Astrocyte (in vitro differentiated cells and primary cell): ENCODE results near the gene AAMDC.
"Not testable (repeated sequence)": the region's sequence is repeated elsewhere in the genome, so short reads cannot be mapped to it uniquely, and the experiment has no call there.

Source experiments
- EZH2 ChIP-seq: IDR thresholded peaks from 2 replicates; pipeline ENCODE4 v1.6.1; 2012; ENCODE audit warnings: mild to moderate bottlenecking, low read length, inconsistent platforms; ENCODE audit not compliant: insufficient read depth
- TF ChIP-seq, protein P1 (sequence below): IDR thresholded peaks from 2 replicates; pipeline ENCODE4 v1.5.1; 2011; ENCODE audit warnings: low read depth, mild to moderate bottlenecking, inconsistent platforms, low read length, moderate library complexity; ENCODE audit not compliant: insufficient read depth

DNA sequence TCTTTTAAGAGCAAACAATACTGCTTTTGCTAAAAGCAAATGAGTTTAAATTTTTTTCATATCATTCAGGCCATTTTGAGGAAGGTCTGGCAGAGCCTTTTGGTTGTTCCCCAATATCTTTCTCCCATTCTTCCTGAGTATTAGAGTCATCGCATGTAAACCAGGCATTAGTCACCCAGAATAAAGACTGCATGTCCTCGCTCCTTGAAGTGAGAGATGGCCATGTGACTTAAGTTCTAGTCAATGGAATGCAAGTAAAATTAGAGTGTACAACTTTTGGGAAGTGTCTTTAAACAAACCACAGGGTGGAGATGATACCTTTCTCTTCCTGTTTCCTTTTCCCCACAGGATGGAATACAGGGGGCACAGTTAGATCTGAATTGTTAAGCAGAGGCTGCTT, 96.8 kb downstream of the AAMDC start:
- TF ChIP-seq, protein P1, sequence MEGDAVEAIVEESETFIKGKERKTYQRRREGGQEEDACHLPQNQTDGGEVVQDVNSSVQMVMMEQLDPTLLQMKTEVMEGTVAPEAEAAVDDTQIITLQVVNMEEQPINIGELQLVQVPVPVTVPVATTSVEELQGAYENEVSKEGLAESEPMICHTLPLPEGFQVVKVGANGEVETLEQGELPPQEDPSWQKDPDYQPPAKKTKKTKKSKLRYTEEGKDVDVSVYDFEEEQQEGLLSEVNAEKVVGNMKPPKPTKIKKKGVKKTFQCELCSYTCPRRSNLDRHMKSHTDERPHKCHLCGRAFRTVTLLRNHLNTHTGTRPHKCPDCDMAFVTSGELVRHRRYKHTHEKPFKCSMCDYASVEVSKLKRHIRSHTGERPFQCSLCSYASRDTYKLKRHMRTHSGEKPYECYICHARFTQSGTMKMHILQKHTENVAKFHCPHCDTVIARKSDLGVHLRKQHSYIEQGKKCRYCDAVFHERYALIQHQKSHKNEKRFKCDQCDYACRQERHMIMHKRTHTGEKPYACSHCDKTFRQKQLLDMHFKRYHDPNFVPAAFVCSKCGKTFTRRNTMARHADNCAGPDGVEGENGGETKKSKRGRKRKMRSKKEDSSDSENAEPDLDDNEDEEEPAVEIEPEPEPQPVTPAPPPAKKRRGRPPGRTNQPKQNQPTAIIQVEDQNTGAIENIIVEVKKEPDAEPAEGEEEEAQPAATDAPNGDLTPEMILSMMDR, result not testable (repeated sequence)
- TF ChIP-seq EZH2, result not testable (repeated sequence)
